Activated T-helper 1 cell treated with anti-CD3 and anti-CD28 coated beads, Interleukin-12 subunit alpha, Interleukin-12 subunit beta, Interleukin-2, Interleukin-4 antibody, amounts not matched to agents 30 ng/mL and 10 ng/mL and 1 ng/mL, durations not matched to agents 14 hours and 24 hours and 36 hours (primary cell): Measurements from ENCODE around the gene CEP131. TPM values are rescaled to one million over a fixed set of nuclear protein-coding genes. Genes with fewer than 3 reads are reported as not detected.

Experiments
- DNase-seq: peaks from one replicate; pipeline ENCODE4 v3.0.0; 2021; ENCODE audit warnings: low spot score
- H3K27ac Mint-ChIP-seq: one replicate; pipeline ENCODE4 v1.8.0; 2021; ENCODE audit warnings: mild to moderate bottlenecking, mixed read lengths
- H3K27me3 Mint-ChIP-seq: one replicate; pipeline ENCODE4 v1.8.0; 2022; ENCODE audit warnings: mild to moderate bottlenecking, moderate library complexity, mixed read lengths; ENCODE audit not compliant: insufficient read depth
- H3K36me3 Mint-ChIP-seq: one replicate; pipeline ENCODE4 v1.8.0; 2021; ENCODE audit warnings: low read depth, mixed read lengths
- H3K4me1 Mint-ChIP-seq: one replicate; pipeline ENCODE4 v1.8.0; 2021; ENCODE audit warnings: low read depth, mixed read lengths
- H3K4me3 Mint-ChIP-seq: one replicate; pipeline ENCODE4 v1.8.0; 2021; ENCODE audit warnings: mild to moderate bottlenecking, moderate library complexity, mixed read lengths
- H3K9me3 Mint-ChIP-seq: one replicate; pipeline ENCODE4 v1.8.0; 2021; ENCODE audit warnings: mixed read lengths
- intact Hi-C: fragments of 100-400 bp; cut with micrococcal nuclease; formaldehyde crosslinking; loops from one replicate; pipeline ENCODE4 v1.15.1; 2024
- total RNA-seq: library from RNA; stranded (reverse); gene quantifications from 2 replicates; pipeline ENCODE4 v1.2.3, GENCODE V29; 2022

The CEP131 gene
- total RNA-seq, 1 donor from 2014 or later = 17.5 TPM

DNA sequence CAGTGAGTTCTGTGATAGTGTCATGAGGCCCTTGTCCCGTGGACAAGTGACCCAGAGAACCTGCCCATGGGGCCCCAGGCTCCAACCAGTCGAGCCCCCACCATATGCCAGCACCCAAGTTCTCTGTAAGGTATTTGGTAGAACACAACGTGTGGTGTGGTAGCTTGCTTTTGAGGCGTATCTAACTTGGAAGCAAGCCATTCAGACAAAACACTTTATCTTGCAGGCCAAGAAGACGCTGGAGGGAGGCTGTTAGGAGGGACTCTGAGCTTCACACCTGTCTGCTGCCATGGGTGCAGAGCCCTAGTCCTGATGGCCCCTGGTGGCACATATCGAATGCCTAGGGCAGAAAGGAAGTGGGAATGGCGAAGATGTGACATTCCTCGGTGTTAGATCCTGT, 18.0 kb upstream of the CEP131 start:
- H3K4me1 Mint-ChIP-seq = peaks cover 19% of the 10 kb centered on the region
- peaks cover 17% of the 10 kb centered on the region for H3K36me3 Mint-ChIP-seq
- intact Hi-C loops = loop anchor here (1.0 kb wide), 2 partner anchors 98 to 139 kb away; no protein-coding TSS in a partner anchor
- H3K4me3 Mint-ChIP-seq = peak overlapping the region; percentile 96
- H3K27ac Mint-ChIP-seq = no peak overlapping the region
- DNase-seq = no peak
- H3K9me3 Mint-ChIP-seq = no peaks in the 10 kb centered on the region
- peaks cover 2% of the 10 kb centered on the region for H3K27me3 Mint-ChIP-seq

- peak; percentile 11 for DNase-seq
- intact Hi-C loops = loop anchor here (1.0 kb wide), 4 partner anchors 17 to 825 kb away; partner anchors contain the start of genes ENDOV and SLC38A10
- Mint-ChIP-seq H3K27ac (peak overlapping the region; percentile 94), H3K4me1 (peaks cover 19% of the 10 kb centered on the region), H3K4me3 (peak overlapping the region; percentile 96), H3K36me3 (peaks cover 18% of the 10 kb centered on the region), H3K27me3 (peaks cover 2% of the 10 kb centered on the region), H3K9me3 (no peaks in the 10 kb centered on the region)
Observed at GRCh38 chr17:81239714-81240555, 17.2 kb upstream of the CEP131 start.

DNA sequence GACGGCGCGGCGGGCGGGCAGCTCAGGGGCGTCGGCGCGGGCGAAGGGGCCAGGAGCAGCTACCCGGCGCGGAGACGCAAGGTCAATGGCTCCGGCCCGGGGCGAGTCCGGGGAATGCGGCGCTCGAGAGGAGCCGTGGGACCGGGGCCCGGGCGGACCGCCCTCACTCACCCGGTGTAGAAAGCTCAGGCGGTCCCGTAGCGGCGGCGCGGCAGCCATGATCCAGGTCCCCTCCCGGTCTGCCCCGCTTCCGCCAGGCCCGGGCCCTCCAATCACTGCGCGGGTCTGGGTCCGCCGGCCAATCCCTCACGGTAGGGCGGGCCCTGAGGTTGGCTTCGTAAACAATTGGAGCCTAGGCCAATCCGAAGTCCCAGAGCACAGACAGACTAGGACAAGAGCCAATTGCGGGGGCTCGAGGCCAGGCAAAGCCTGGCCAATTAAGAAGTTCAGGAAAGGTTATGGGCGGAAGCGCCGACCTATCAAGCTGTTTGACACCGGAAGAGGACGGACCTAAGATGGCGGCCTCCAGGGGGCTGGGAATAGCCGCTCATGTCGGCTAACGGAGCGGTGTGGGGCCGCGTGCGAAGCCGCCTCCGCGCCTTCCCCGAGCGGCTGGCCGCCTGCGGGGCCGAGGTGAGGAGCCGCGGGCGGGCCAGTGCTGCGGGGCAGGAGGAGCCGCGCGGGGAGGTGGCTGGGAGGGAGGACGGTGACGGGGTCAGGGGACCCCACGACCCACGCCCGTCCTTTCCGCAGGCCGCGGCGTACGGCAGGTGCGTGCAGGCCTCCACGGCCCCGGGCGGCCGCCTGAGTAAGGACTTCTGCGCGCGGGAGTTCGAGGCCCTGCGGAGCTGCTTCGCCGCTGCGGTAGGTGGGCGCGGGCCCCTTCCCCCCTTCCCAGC, 16.3 kb upstream of the CEP131 start, which contains the start of the genes NDUFAF8 and TEPSIN:
Gene NDUFAF8, plus strand, starts transcription at position 504 of the 899 bp plus-strand sequence. Its CDS starts 46 bp downstream, at position 550.
Gene TEPSIN, minus strand, starts transcription at position 241 of the 899 bp plus-strand sequence. Its CDS starts 22 bp downstream, at position 219.
- Mint-ChIP-seq H3K27me3 (peaks cover 2% of the 10 kb centered on the region), H3K4me1 (peaks cover 19% of the 10 kb centered on the region), H3K36me3 (peaks cover 20% of the 10 kb centered on the region), H3K9me3 (no peaks in the 10 kb centered on the region), H3K27ac (peak within 1 kb of the TSS; percentile 94), H3K4me3 (peak within 1 kb of the TSS; percentile 96)
- DNase-seq = peak; percentile 95
- intact Hi-C loops = loop anchor here (1.0 kb wide), 4 partner anchors 16 to 824 kb away; partner anchors contain the start of genes ENDOV and SLC38A10

- no peaks in the 10 kb centered on the region for H3K9me3 Mint-ChIP-seq
- peaks cover 19% of the 10 kb centered on the region for H3K4me1 Mint-ChIP-seq
- no peak overlapping the region for H3K27ac Mint-ChIP-seq
- intact Hi-C loops = no loop called here
- no peak for DNase-seq
- H3K27me3 Mint-ChIP-seq = peaks cover 2% of the 10 kb centered on the region
- peaks cover 20% of the 10 kb centered on the region for H3K36me3 Mint-ChIP-seq
- H3K4me3 Mint-ChIP-seq = peak overlapping the region; percentile 94
Observed at GRCh38 chr17:81238490-81238814, 15.7 kb upstream of the CEP131 start.

GRCh38 chr17:81237591-81238489, 15.1 kb upstream of the CEP131 start:
- H3K4me3 Mint-ChIP-seq = peak overlapping the region; percentile 94
- H3K27ac Mint-ChIP-seq = no peak overlapping the region
- peaks cover 19% of the 10 kb centered on the region for H3K4me1 Mint-ChIP-seq
- intact Hi-C loops = no loop called here
- no peak for DNase-seq
- H3K9me3 Mint-ChIP-seq = no peaks in the 10 kb centered on the region
- H3K27me3 Mint-ChIP-seq = peaks cover 2% of the 10 kb centered on the region
- peaks cover 20% of the 10 kb centered on the region for H3K36me3 Mint-ChIP-seq

GRCh38 chr17:81236784-81237183, 14.0 kb upstream of the CEP131 start:
- intact Hi-C loops = no loop called here
- Mint-ChIP-seq H3K9me3 (no peaks in the 10 kb centered on the region), H3K36me3 (peaks cover 17% of the 10 kb centered on the region), H3K4me1 (peaks cover 19% of the 10 kb centered on the region), H3K4me3 (peak overlapping the region; percentile 94), H3K27me3 (no peaks in the 10 kb centered on the region), H3K27ac (no peak overlapping the region)
- no peak for DNase-seq

DNA sequence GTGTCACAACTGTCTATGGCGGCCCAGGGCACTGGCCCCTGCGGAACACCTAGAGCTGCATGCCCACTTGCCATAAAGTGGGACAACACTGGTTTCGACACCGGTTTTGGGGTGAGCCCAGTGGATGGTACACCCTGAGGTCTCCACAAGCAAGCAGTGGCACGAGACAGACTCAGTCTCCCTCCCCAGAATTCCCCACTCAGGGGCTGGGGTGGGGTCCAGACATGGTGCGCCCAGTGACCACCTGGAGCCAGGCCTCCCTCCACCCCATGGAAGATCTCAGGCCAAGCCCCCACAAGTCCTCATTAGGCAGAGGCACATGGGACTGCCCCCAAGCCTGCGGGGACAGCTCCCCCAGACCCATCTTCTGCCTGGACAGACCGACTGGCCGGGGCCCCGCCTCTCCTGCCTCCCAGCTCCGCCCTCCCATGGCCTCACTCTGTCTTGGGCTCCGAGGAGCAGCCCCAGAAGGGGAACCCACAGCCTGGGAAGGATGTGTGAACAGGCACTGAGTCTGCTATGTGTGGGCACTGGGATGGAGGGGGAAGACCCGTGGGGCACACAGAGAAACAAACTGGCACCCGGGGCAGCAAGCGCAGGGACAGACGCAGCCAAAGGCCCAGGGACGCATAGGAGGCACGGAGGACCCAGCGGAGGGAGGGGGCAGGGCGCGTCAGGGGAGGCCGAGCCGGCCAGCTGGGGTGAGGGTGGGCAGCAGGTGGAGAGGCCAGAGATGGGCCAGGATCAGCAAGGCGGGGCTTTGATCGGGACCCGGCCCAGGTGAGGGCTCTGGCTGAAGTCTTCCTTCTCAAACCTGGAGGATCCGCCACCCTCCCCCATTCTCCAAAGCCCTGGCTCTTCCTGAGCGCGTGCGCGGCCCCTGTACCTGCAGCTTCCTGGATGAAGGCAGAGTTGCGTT, 13.3 kb upstream of the CEP131 start:
- Mint-ChIP-seq H3K36me3 (peaks cover 18% of the 10 kb centered on the region), H3K27me3 (no peaks in the 10 kb centered on the region), H3K9me3 (no peaks in the 10 kb centered on the region), H3K27ac (no peak overlapping the region), H3K4me1 (peaks cover 18% of the 10 kb centered on the region), H3K4me3 (peak overlapping the region; percentile 39)
- DNase-seq = no peak
- intact Hi-C loops = no loop called here

DNA sequence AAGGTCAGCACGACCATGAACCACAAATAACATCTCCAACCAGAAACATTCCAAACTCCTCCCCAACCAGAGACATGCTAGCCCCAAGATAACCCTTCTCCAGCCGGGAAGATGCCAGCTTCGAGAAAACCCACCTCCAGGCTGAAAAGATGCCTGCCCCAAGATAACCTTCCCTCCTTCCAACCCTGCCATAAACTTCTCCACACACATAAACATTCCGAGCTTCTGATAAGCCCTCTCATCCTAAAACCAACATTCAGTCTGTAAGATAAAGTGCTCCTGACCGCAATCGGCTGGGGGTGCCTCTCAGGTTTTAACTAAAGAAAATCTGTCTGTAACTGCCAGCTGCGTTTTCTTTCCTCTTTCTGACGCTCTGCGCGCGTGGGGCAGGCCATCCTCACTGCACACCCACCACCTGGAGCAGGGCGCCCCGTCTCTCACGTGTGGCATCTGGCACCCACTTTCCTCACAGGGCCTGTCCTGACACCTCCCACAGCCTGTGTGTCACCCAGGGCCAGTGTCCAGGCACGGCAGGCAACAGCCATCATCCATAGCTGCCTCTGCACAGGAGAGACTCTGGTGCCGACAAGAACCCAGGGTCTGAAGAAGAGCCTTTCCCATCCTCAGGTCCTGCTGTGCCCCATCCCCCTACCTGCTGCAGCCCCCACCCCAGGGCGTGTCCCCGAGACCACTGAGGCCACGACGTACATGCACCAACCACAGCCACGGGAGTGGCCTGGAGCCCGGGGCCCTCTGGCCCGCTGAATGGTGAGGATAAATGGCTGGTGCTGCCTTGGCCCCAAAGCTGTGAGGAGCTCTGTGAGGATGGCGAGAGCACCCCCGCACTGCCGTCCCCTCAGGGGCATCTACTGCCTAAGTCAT, 12.4 kb upstream of the CEP131 start:
- Mint-ChIP-seq H3K36me3 (peaks cover 15% of the 10 kb centered on the region), H3K9me3 (no peaks in the 10 kb centered on the region), H3K4me1 (peaks cover 13% of the 10 kb centered on the region), H3K27ac (no peak overlapping the region), H3K27me3 (no peaks in the 10 kb centered on the region), H3K4me3 (no peak overlapping the region)
- no peak for DNase-seq
- intact Hi-C loops = no loop called here

- no peaks in the 10 kb centered on the region for H3K9me3 Mint-ChIP-seq
- no peaks in the 10 kb centered on the region for H3K27me3 Mint-ChIP-seq
- no peak overlapping the region for H3K27ac Mint-ChIP-seq
- peaks cover 13% of the 10 kb centered on the region for H3K4me1 Mint-ChIP-seq
- H3K36me3 Mint-ChIP-seq = peaks cover 16% of the 10 kb centered on the region
- DNase-seq = no peak
- intact Hi-C loops = no loop called here
- no peak overlapping the region for H3K4me3 Mint-ChIP-seq
Observed at GRCh38 chr17:81234506-81234855, 11.7 kb upstream of the CEP131 start.

- DNase-seq = no peak
- Mint-ChIP-seq H3K27ac (no peak overlapping the region), H3K4me3 (no peak overlapping the region), H3K36me3 (peaks cover 14% of the 10 kb centered on the region), H3K4me1 (peaks cover 13% of the 10 kb centered on the region), H3K9me3 (no peaks in the 10 kb centered on the region), H3K27me3 (no peaks in the 10 kb centered on the region)
- intact Hi-C loops = no loop called here
Observed at GRCh38 chr17:81233811-81234505, 11.2 kb upstream of the CEP131 start.
